ENCODE results near the gene LRCOL1.

- TF ChIP-seq CTCF (tag by site-specific recombination; IDR thresholded peaks at IDR 0.05) = no peak
- TF ChIP-seq ZNF768 (tag by site-specific recombination; IDR thresholded peaks at IDR 0.05) = no peak
- TF ChIP-seq ZBTB7A (tag by site-specific recombination; IDR thresholded peaks at IDR 0.05; ENCODE audit: low read depth) = no peak
Observed at GRCh38 chr12:132632521-132633228, 22.3 kb upstream of the LRCOL1 start.
